HFF-Myc (cell line): ENCODE data around the gene FLOT1.
"Not testable (repeated sequence)": the region's sequence is repeated elsewhere in the genome, so short reads cannot be mapped to it uniquely, and the experiment has no call there.

ENCODE experiments used
- DNase-seq: peaks from one replicate; pipeline ENCODE4 v3.0.0-alpha.2; 2011; ENCODE audit warnings: low read depth; ENCODE audit errors: extremely low read depth
- H3K4me3 ChIP-seq: replicated peaks from 2 replicates; pipeline ENCODE4 v1.5.1; 2011; ENCODE audit warnings: low read depth, mild to moderate bottlenecking, control low read depth, low read length
- TF ChIP-seq, protein P1 (sequence below): IDR thresholded peaks from 2 replicates; pipeline ENCODE4 v1.5.1; 2012; ENCODE audit warnings: mild to moderate bottlenecking, low read depth, low read length, control low read depth; ENCODE audit errors: missing control alignments

The FLOT1 gene

DNA sequence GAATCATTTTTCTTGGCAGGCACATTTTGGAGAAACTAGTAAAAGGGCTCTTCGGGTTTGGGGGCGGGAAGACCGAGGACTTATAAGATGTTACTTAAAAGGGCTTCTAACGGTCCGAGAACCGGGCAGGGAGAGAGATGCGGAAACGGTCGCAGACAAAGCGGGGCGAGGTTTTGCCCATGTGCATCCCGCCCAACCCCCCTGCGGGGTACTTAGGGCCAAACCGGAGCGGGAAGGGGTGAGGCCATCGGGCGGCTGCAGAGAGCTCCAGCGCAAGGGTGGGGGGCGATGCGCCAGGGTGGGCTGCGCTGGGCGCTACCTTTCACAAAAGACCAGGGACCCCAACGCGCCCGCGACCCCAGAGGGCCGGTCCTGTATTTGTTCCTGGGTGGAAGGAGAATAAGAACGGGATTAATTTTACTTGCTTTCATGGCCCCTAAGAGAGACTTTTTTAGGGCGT, 21.7 kb downstream of the FLOT1 start:
- H3K4me3 ChIP-seq, result peak overlapping the region; percentile 98
- TF ChIP-seq, protein P1, sequence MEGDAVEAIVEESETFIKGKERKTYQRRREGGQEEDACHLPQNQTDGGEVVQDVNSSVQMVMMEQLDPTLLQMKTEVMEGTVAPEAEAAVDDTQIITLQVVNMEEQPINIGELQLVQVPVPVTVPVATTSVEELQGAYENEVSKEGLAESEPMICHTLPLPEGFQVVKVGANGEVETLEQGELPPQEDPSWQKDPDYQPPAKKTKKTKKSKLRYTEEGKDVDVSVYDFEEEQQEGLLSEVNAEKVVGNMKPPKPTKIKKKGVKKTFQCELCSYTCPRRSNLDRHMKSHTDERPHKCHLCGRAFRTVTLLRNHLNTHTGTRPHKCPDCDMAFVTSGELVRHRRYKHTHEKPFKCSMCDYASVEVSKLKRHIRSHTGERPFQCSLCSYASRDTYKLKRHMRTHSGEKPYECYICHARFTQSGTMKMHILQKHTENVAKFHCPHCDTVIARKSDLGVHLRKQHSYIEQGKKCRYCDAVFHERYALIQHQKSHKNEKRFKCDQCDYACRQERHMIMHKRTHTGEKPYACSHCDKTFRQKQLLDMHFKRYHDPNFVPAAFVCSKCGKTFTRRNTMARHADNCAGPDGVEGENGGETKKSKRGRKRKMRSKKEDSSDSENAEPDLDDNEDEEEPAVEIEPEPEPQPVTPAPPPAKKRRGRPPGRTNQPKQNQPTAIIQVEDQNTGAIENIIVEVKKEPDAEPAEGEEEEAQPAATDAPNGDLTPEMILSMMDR, result no peak
- no peak for DNase-seq

GRCh38 chr6:30719791-30720737, 22.4 kb downstream of the FLOT1 start, which contains the start of gene TUBB:
TSS of gene TUBB (plus strand) at chr6:30720352. CDS start at chr6:30720507, 155 bp downstream.
- TF ChIP-seq, protein P1, result no peak
- peak; percentile 97 for DNase-seq
- peak within 1 kb of the TSS; percentile 98 for H3K4me3 ChIP-seq

- peak overlapping the region; percentile 98 for H3K4me3 ChIP-seq
- DNase-seq, result no peak
- TF ChIP-seq, protein P1, result no peak
These were observed 23.1 kb downstream of the FLOT1 start for GRCh38 chr6:30719356-30719755.

- H3K4me3 ChIP-seq, result peak overlapping the region; percentile 38
- not testable (repeated sequence) for DNase-seq
These were observed 24.4 kb downstream of the FLOT1 start for GRCh38 chr6:30717845-30718720.

- TF ChIP-seq, protein P1, result peak; percentile 26
- H3K4me3 ChIP-seq, result peak within 1 kb of the TSS; percentile 62
- peak; percentile 100 for DNase-seq
These were observed 25.2 kb downstream of the FLOT1 start, which contains the start of gene MDC1 for GRCh38 chr6:30717129-30717844. TSS of gene MDC1 (minus strand) at chr6:30717281. CDS start at chr6:30715175, 2,106 bp downstream.

GRCh38 chr6:30716879-30717128, 25.7 kb downstream of the FLOT1 start:
- no peak for DNase-seq
- peak overlapping the region; percentile 62 for H3K4me3 ChIP-seq

More at GRCh38 chr6:30716879-30717128, 25.7 kb downstream of the FLOT1 start:
- TF ChIP-seq, protein P1, result no peak
